GM23248 (cell line): ENCODE results near the gene KIDINS220. TPM values are rescaled to one million over a fixed set of nuclear protein-coding genes. Genes with fewer than 3 reads are reported as not detected.

ENCODE experiments used
- DNase-seq: peaks from one replicate; pipeline ENCODE4 v3.0.0-alpha.2; 2015
- H2AFZ ChIP-seq: fragments of 200-600 bp; sonication (generic); 2 replicates; pipeline ENCODE4 v1.6.1; 2016; ENCODE audit warnings: antibody characterized with exemption
- H3F3A ChIP-seq: fragments of 200-600 bp; sonication (generic); 2 replicates; pipeline ENCODE4 v1.6.1; 2016; ENCODE audit warnings: mild to moderate bottlenecking, antibody characterized with exemption, mixed run types; ENCODE audit not compliant: insufficient read depth
- H3K27ac ChIP-seq: fragments of 200-600 bp; sonication (generic); 2 replicates; pipeline ENCODE4 v1.5.1; 2016; ENCODE audit warnings: mild to moderate bottlenecking
- H3K27me3 ChIP-seq: fragments of 200-600 bp; sonication (generic); replicated peaks from 2 replicates; pipeline ENCODE4 v1.6.1; 2016; ENCODE audit warnings: mild to moderate bottlenecking; ENCODE audit not compliant: insufficient read depth
- H3K36me3 ChIP-seq: fragments of 200-600 bp; sonication (generic); 2 replicates; pipeline ENCODE4 v1.6.1; 2016; ENCODE audit warnings: low read depth, mild to moderate bottlenecking
- H3K4me1 ChIP-seq: fragments of 200-600 bp; sonication (generic); 2 replicates; pipeline ENCODE4 v1.6.1; 2016; ENCODE audit warnings: mild to moderate bottlenecking; ENCODE audit not compliant: insufficient read depth
- H3K4me2 ChIP-seq: fragments of 200-600 bp; sonication (generic); one replicate; pipeline ENCODE4 v1.6.1; 2016; ENCODE audit warnings: mild to moderate bottlenecking; ENCODE audit not compliant: unreplicated experiment
- H3K4me3 ChIP-seq: fragments of 200-600 bp; sonication (generic); 2 replicates; pipeline ENCODE4 v1.5.1; 2016; ENCODE audit warnings: mild to moderate bottlenecking
- H3K79me2 ChIP-seq: fragments of 200-600 bp; sonication (generic); 2 replicates; pipeline ENCODE4 v1.6.1; 2016; ENCODE audit warnings: mild to moderate bottlenecking; ENCODE audit not compliant: insufficient read depth
- H3K9ac ChIP-seq: fragments of 200-600 bp; sonication (generic); 2 replicates; pipeline ENCODE4 v1.6.1; 2016; ENCODE audit warnings: mild to moderate bottlenecking
- H3K9me2 ChIP-seq: fragments of 200-600 bp; sonication (generic); 2 replicates; pipeline ENCODE4 v1.6.1; 2016; ENCODE audit warnings: mixed run types, mild to moderate bottlenecking, moderate library complexity; ENCODE audit not compliant: insufficient read depth
- H3K9me3 ChIP-seq: fragments of 200-600 bp; sonication (generic); one replicate; pipeline ENCODE4 v1.6.1; 2017; ENCODE audit warnings: low read depth
- H4K20me1 ChIP-seq: fragments of 200-600 bp; sonication (generic); 2 replicates; pipeline ENCODE4 v1.6.0; 2016; ENCODE audit not compliant: insufficient read depth
- EZH2 ChIP-seq: fragments of 200-600 bp; sonication (generic); IDR thresholded peaks from 2 replicates; pipeline ENCODE4 v1.6.1; 2018; ENCODE audit warnings: antibody characterized with exemption, mild to moderate bottlenecking; ENCODE audit not compliant: insufficient read depth, poor library complexity, severe bottlenecking
- EZH2phosphoT487 ChIP-seq: fragments of 200-600 bp; sonication (generic); IDR thresholded peaks from 2 replicates; pipeline ENCODE4 v1.6.1; 2018; ENCODE audit warnings: antibody characterized with exemption, moderate library complexity, mild to moderate bottlenecking, low read depth; ENCODE audit not compliant: insufficient read depth
- WGBS, 2 experiments: methylation state at CpG; one replicate each; pipeline ENCODE4 v1.1.6; 2015 to 2017; ENCODE audit warnings: low lambda C conversion rate in 2 of 2, low coverage in 1 of 2; ENCODE audit errors: missing lambda C conversion rate in 2 of 2; 5-methylcytosine and 5-hydroxymethylcytosine counted together
- in situ Hi-C: fragments of 300-500 bp; cut with MboI; formaldehyde crosslinking; loops from 2 replicates; pipeline ENCODE4 v1.15.0; 2020
- polyA plus RNA-seq: library from polyadenylated mRNA; unstranded; fragments of >200 nt; fragmentation: Nextera tagmentation; extraction: Ambion mirVana; gene quantifications from 2 replicates; pipeline ENCODE4 v1.2.1, GENCODE V29; 2016
- total RNA-seq: library from RNA; depleted of rRNA; stranded (reverse); fragments of >200 nt; shearing (Covaris generic); gene quantifications from 2 replicates; pipeline ENCODE4 v1.2.3, GENCODE V29; 2014

KIDINS220 gene
- total and polyA plus RNA-seq, 2 experiments from 2014 or later: 25.0 to 52.2 TPM

GRCh38 chr2:8835279-8835678, 2.1 kb downstream of the KIDINS220 start:
- H3K4me3 ChIP-seq: peak overlapping the region; percentile 94; the same call in 1 of the 2 replicates
- H3K4me1 ChIP-seq: peaks cover 8% of the 10 kb centered on the region; the same call in 1 of the 2 replicates
- in situ Hi-C loops: no loop called here
- no peaks in the 10 kb centered on the region for H3K36me3 ChIP-seq
- peaks cover 11% of the 10 kb centered on the region; the same call in 1 of the 2 replicates for H4K20me1 ChIP-seq
- no peak for DNase-seq
- H3K9ac ChIP-seq: peak overlapping the region; percentile 87; the same call in 1 of the 2 replicates
- no peaks in the 10 kb centered on the region for H3K27me3 ChIP-seq
- TF ChIP-seq EZH2: no peak
- TF ChIP-seq EZH2phosphoT487: no peak
- H3K4me2 ChIP-seq: peak overlapping the region; percentile 99
- no peak overlapping the region for H3K27ac ChIP-seq
- H3K9me2 ChIP-seq: no peaks in the 10 kb centered on the region
- no peaks in the 10 kb centered on the region for H3K9me3 ChIP-seq
- H3K79me2 ChIP-seq: peaks cover 70% of the 10 kb centered on the region
- no peaks in the 10 kb centered on the region for H3F3A ChIP-seq
- no peak overlapping the region for H2AFZ ChIP-seq

GRCh38 chr2:8833853-8834252, 3.6 kb downstream of the KIDINS220 start:
- Histone ChIP-seq H3K36me3 (no peaks in the 10 kb centered on the region), H3K4me1 (peaks cover 8% of the 10 kb centered on the region; the same call in 1 of the 2 replicates), H3K27ac (no peak overlapping the region), H3K9me2 (no peaks in the 10 kb centered on the region), H3F3A (no peaks in the 10 kb centered on the region), H3K4me2 (no peak overlapping the region), H3K9me3 (no peaks in the 10 kb centered on the region), H2AFZ (no peak overlapping the region), H4K20me1 (peaks cover 11% of the 10 kb centered on the region; the same call in 1 of the 2 replicates), H3K9ac (no peak overlapping the region), H3K4me3 (no peak overlapping the region), H3K27me3 (no peaks in the 10 kb centered on the region), H3K79me2 (peaks cover 85% of the 10 kb centered on the region)
- DNase-seq: no peak
- in situ Hi-C loops: no loop called here
- WGBS, 2 experiments: 88 to 90% methylated on average over 7 of the region's 7 CpGs
- TF ChIP-seq EZH2 (no peak), EZH2phosphoT487 (no peak)

GRCh38 chr2:8831516-8831915, 5.9 kb downstream of the KIDINS220 start:
- Histone ChIP-seq H3K4me3 (no peak overlapping the region), H3K4me1 (peaks cover 8% of the 10 kb centered on the region; the same call in 1 of the 2 replicates), H3K9ac (no peak overlapping the region), H3K4me2 (no peak overlapping the region), H2AFZ (no peak overlapping the region), H3K79me2 (peaks cover 100% of the 10 kb centered on the region), H3K27ac (no peak overlapping the region), H3K27me3 (no peaks in the 10 kb centered on the region), H4K20me1 (peaks cover 11% of the 10 kb centered on the region; the same call in 1 of the 2 replicates), H3K9me2 (no peaks in the 10 kb centered on the region), H3K36me3 (no peaks in the 10 kb centered on the region), H3K9me3 (no peaks in the 10 kb centered on the region), H3F3A (no peaks in the 10 kb centered on the region)
- in situ Hi-C loops: no loop called here
- 93 to 96% methylated on average over 2 of the region's 2 CpGs for WGBS, 2 experiments
- no peak for TF ChIP-seq EZH2phosphoT487
- TF ChIP-seq EZH2: no peak
- DNase-seq: no peak

- DNase-seq: no peak
- Histone ChIP-seq H3K36me3 (peaks cover 6% of the 10 kb centered on the region), H3K9ac (no peak overlapping the region), H3K4me3 (no peak overlapping the region), H3K9me3 (no peaks in the 10 kb centered on the region), H3K79me2 (peaks cover 62% of the 10 kb centered on the region), H4K20me1 (peaks cover 5% of the 10 kb centered on the region; the same call in 1 of the 2 replicates), H3K27me3 (no peaks in the 10 kb centered on the region), H3K4me2 (no peak overlapping the region), H3F3A (no peaks in the 10 kb centered on the region), H3K9me2 (no peaks in the 10 kb centered on the region), H2AFZ (no peak overlapping the region), H3K4me1 (no peaks in the 10 kb centered on the region), H3K27ac (no peak overlapping the region)
- 73 to 74% methylated on average over 2 of the region's 2 CpGs for WGBS, 2 experiments
- TF ChIP-seq EZH2 (no peak), EZH2phosphoT487 (no peak)
- in situ Hi-C loops: no loop called here
Observed at GRCh38 chr2:8827729-8828128, 9.7 kb downstream of the KIDINS220 start.

DNA sequence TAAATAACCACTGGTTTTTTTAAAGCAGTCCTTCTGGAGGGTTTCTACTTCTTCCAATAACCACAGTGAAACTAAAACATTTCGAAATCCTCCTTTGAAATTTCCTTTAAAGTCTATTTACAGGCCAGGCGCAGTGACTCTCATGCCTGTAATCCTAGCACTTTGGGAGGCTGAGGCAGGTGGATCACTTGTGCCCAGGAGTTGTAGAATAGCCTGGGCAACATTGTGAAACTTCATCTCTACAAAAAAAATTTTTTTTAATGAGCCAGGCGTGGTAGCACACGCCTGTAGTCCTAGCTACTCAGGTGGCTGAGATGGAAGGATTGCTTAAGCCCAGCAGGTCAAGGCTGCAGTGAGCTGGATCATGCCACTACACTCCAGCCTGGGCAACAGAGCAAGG, 15.2 kb downstream of the KIDINS220 start:
- no peaks in the 10 kb centered on the region for H3K27me3 ChIP-seq
- H3K9me3 ChIP-seq: no peaks in the 10 kb centered on the region
- H3K79me2 ChIP-seq: peaks cover 27% of the 10 kb centered on the region
- H2AFZ ChIP-seq: no peak overlapping the region
- no peak overlapping the region for H3K9ac ChIP-seq
- no peaks in the 10 kb centered on the region for H3K9me2 ChIP-seq
- H3K27ac ChIP-seq: no peak overlapping the region
- no peaks in the 10 kb centered on the region for H4K20me1 ChIP-seq
- H3K4me1 ChIP-seq: peaks cover 20% of the 10 kb centered on the region
- H3F3A ChIP-seq: 0 out of 2 replicates have a peak, but pooled peaks cover 9% of the 10 kb centered on the region
- DNase-seq: peak; percentile 20
- in situ Hi-C loops: no loop called here
- H3K4me3 ChIP-seq: no peak overlapping the region
- WGBS, 2 experiments: 89 to 95% methylated on average over 4 of the region's 4 CpGs
- H3K36me3 ChIP-seq: peaks cover 6% of the 10 kb centered on the region
- no peak overlapping the region for H3K4me2 ChIP-seq
- TF ChIP-seq EZH2phosphoT487: no peak
- TF ChIP-seq EZH2: no peak
